HG03575 (cell line): ENCODE measurements around the gene COG6.

Source experiments
- ATAC-seq: cut with Tn5 transposase; IDR thresholded peaks from one replicate; pipeline ENCODE4 v1.9.1; 2021; ENCODE audit not compliant: unreplicated experiment, insufficient number of reproducible peaks, low FRiP score; ENCODE audit errors: extremely low read depth

COG6 gene

GRCh38 chr13:39672378-39673132 lies 17.1 kb downstream of the COG6 start:
- no peak for ATAC-seq

DNA sequence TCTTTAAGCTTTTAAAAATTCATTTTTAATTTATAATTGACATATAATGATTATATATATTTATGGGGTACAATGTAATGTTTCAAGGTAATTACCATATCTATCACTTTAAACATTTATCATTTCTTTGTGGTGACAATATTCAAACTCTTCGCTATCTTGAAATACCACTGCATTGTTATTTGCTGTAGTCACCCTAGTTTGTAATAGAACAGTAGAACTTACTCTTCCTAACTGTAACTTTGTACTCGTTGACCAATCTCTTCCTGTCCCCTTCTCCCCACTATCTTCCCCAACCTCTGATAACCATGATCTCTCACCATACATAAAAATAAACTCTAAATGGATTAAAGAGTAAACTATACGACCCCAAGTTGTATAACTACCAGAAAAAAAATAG lies 20.4 kb downstream of the COG6 start:
- ATAC-seq, result no peak

DNA sequence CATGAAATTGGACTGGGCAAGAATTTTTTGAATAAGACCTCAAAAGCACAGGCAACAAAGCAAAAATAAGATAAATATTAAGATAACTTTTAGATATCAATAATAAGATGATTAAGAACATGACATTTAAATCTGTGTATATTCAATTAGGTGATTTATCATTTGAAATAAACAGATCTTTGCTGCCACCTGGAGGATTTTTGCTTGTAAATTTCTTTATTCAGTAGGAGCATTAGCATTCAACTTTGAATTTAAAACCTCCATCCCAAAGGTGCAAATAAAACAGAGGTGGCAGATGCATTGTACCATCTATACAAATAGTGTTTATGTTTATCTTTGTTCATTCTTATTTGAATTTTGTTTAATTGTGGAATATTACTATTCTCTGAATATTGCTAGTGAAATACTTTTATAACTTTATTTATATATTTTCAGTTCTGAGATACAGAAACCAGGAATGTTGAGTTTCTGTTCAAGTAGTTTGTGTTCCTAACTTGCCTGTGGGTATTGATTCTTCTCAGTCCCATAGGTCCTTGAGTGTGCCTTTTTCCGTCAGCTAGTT lies 20.9 kb downstream of the COG6 start:
- ATAC-seq, result no peak

DNA sequence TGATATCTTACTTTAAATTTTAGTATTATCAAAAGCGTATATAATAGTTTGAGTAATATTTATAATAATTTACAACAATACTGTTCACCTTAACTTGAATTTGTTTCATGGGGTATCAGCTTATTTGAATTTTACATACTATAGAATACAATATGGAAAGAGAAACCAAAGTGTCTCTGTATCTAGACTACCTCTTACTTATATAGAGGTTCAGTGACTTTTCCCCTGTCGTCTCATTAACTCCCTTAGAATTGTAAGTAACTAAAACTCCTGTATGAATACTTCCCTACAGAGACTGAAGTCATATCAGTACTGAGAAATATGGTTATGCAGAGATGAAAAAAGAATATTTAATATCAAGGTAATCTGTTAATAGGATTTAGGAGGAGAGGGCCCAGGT lies 26.8 kb downstream of the COG6 start:
- peak; percentile 14 for ATAC-seq

DNA sequence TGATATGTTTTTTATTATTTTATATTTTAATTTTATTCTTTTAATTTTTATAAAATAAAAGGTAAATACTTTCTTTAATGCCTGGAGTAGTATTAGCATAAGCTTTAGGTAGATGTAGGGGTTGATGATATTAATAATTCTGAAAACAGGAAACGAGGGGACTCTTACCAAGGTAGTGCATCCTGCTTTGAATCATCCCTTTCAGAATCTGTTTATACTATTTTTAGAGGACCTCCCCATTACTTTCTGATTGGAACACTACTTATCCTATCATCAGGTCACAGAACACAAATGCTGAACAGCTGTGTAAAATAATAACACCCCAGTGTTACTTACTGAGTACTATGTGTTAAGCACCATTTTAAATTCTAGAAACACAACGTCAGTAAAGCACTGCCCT lies 27.3 kb downstream of the COG6 start:
- ATAC-seq, result peak; percentile 51

DNA sequence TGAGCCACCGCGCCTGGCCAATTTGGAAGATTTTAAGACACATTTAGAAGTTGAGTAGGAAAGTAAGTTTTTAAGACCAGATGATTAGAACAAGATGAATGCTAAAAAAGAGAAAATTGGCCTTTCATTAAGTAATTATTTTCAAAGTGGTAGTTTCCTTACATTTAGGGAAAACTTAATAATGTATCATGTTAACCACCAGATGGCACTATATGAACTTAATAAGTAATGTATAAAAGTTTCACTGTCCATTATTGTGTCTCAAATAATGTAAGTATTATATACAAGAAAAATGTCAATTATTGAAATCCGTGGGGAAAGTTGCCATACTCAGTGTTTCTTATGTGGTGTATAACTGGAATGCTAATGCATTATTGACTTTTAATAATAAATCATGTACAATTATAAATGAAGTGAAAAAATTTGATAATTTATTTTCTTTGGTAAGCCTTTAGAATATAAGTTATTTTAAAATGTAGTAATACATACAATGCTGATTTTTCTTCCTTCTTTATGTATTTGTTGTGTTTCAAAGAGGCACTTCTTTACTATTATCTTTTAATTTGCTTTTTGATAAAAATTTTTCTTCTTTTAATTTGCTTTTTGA lies 29.2 kb downstream of the COG6 start:
- ATAC-seq, result no peak

GRCh38 chr13:39685652-39686051 lies 30.2 kb downstream of the COG6 start:
- no peak for ATAC-seq

DNA sequence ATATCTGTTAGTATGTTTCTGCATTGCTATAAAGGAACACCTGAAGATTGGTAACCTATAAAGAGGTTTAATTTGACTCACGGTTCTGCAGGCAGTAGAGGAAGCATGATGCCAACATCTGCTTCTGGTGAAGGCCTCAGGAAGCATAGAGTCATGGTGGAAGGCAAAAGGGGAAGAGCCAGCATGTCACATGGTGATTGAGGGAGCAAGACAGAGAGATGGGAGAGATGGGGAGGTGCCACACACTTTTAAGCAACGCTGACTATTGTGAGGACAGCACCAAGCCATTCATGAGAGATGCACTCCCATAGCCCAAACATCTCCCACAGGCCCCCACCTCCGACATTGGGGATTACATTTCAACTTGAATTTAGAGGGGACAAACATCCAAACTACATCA lies 32.8 kb downstream of the COG6 start:
- no peak for ATAC-seq

DNA sequence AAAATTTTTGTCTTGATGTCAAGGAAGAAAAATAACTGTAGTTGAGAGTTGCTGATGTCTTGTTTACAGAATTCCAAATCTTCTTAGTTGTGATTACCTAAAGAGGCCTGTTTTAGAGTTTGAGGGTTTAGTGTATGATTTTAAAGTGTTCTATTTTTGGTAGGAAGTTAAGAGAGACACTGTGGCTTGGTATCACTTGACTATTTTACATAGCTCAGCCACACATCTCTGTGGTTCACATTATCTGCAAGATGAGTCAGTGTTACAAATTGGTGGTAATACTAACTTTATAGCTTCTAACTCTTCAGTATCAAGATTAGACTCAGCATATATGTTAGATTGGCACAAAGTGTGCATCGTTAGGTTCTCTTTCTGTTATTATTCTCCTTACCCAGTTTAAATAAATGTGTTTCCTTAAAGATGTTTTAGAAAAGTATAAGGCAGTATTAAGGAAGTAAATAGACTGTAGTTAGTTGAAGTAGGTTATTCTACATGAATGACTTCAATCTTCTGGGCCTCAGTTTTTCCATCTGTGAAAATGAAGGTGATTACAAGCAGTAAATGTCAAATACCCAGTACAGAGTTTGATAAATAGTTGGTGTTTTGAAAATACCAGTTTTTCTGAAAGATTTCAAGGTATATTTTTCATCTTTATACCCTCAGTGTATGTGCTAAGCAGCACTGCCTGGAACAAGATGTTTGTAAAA lies 33.4 kb downstream of the COG6 start:
- peak; percentile 77 for ATAC-seq

GRCh38 chr13:39692660-39693438 lies 37.4 kb downstream of the COG6 start:
- no peak for ATAC-seq

DNA sequence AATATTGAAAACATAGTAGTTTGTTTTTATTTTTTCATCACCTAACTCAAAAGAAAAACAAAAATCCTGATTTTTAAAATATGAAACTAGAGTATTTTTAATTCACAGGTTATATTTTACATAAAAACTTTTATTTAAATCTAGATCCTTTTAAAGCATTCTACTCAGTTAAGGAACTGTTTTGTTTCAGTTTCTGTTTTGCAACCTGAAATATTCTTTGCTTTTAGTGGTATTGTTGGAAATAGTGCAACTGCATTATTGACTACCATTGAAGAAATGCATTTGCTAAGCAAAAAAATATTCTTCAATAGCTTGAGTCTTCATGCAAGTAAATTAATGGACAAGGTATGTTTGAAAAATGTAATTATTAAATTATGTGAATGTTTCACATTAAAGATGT lies 43.8 kb downstream of the COG6 start:
- no peak for ATAC-seq

DNA sequence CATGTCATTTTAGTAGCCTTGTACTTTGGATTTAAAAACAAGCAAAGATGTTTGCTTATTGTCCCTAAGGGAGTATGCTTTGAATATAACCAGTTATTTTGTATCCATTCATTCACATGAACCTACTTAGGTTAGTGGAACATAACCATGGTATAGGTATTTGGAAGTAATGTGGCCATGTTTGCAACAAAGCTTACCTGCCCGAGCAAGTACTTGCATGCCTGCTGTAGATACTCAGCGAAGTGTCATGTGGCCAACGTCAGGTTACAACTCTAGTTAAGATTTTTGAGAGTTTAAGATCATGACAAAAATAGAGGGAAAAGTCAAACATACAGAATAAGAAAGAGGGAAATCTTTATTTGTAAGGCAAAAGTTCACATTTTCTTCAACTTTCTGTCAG lies 57.2 kb downstream of the COG6 start:
- no peak for ATAC-seq

DNA sequence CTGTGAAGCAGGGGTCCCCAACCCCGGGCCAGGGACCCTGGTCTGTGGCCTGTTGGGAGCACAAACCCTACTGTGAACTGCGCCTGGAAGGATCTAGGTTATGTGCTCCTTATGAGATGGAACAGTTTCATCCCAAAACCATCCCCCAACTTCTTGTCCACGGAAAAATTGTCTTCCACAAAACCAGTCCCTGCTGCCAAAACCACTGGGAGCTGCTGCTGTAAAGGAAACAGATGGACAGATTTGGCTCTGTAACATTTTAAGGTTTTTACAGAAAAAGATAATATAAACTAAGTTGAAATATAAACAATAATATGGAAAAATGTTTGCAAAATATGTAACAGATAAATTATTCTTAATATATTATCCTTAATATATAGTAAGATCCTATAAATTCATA lies 73.7 kb downstream of the COG6 start:
- ATAC-seq, result no peak

DNA sequence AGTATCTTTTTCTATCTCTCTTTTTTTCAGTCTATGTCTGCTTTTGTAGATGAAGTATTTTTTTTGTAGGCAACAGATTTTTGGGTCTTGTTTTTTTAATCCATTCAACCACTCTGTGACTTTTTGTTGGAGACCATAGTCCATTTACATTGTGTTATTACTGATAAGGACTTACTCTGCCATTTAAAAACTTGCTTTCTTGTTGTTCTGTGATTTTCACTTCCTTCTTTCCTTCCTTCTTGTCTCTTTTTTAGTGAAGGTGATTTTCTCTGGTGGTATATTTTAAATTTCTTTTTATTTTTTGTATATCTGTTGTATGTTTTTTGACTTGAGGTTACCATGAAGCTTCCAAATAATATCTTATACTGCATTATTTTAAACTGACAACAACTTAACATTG lies 79.5 kb downstream of the COG6 start:
- ATAC-seq, result no peak

GRCh38 chr13:39737047-39737446 lies 81.6 kb downstream of the COG6 start:
- no peak for ATAC-seq

DNA sequence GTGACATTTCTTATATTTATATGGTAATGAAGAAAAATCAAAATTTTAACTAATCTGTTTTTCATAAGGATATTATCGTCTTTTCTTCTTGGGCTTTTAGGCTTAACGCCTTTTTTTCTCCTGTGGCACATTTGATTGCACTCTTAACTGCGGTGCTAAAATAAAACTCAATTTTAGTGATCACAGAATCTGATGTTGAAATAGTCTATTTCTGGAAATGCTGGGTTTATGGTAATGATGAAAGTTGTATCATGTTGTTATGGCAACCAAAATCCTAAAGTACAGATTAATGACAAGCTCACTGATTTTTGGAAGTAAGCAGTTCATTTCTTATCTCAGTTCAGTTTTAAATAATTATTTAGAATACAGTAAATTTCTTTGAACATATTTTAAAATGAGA lies 85.3 kb downstream of the COG6 start:
- ATAC-seq, result no peak

GRCh38 chr13:39748961-39749360 lies 93.5 kb downstream of the COG6 start:
- no peak for ATAC-seq

- no peak for ATAC-seq
Measured at GRCh38 chr13:39749528-39749927, 94.1 kb downstream of the COG6 start.

DNA sequence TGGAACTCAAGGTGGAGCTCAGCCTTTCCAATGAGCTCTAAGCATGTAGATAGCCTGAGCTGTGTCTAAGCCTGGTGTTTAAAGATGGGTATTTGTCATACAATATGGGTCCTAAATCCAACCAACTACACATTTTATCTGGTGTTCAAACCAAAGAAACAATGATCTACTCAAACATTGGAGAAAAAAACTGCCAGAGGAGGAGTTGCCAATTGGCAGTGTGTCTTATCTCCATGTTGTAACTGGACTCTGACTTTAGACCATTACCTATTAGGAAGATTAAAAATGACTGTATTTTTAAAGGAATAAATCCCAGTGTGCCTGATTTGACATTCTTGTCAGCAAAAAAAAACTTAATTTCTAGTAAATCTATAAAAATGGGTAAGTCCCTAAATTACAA lies 96.3 kb downstream of the COG6 start:
- ATAC-seq, result no peak
